Measurements from ENCODE around the gene ADAMTSL2. TPM values are rescaled to one million over a fixed set of nuclear protein-coding genes. Genes with fewer than 3 reads are reported as not detected.

The ADAMTSL2 gene
- total RNA-seq, 1 donor from 2014 or later = 0.54 TPM

DNA sequence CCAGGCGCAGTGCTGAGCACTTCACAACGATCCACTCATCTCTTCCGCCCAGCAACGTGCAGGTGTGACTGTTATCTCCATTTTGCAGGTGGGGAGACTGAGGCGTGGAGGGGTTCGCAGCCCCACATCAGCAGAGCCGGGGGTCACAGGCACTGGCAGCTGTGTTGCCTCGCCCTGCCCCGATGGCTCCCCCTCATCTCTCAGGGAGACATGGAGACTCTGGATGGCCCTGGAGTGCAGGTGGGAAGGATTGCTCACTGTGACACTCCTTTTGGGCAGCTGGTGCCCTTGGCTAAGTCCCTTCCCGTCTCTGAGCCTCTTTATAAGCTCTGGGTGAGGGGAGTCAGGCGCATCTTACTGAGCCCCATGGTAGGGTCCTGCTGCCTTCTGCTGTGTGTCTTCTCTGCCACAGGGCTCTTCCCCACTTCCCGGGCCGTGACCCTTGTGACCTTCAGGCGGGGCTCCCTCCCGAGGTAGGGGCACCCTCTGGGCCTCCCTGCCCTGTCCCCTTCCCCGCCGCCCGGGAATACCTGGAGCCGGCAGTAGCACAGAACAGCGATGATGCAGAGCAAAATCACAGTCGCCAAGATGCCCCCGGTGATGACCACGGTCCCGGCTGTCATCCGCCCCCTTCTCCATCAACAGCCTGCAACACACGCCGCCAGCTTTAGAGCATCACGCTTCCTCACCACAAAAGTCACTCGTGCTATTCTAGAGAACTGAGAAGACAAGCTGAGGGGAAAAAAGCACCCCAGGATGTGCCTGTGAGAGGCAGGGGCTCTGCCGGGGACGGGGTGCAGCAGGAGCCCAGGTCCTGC is 45.3 kb downstream of the ADAMTSL2 start:
- Histone ChIP-seq H3K27me3 (ENCODE audit: control insufficient read depth, insufficient read depth, low read length) (peaks cover 74% of the 10 kb centered on the region), H3K36me3 (ENCODE audit: control insufficient read depth, insufficient read depth, low read length) (no peaks in the 10 kb centered on the region), H3K4me3 (ENCODE audit: low read depth, low read length) (no peak overlapping the region)
- TF ChIP-seq, protein P1, sequence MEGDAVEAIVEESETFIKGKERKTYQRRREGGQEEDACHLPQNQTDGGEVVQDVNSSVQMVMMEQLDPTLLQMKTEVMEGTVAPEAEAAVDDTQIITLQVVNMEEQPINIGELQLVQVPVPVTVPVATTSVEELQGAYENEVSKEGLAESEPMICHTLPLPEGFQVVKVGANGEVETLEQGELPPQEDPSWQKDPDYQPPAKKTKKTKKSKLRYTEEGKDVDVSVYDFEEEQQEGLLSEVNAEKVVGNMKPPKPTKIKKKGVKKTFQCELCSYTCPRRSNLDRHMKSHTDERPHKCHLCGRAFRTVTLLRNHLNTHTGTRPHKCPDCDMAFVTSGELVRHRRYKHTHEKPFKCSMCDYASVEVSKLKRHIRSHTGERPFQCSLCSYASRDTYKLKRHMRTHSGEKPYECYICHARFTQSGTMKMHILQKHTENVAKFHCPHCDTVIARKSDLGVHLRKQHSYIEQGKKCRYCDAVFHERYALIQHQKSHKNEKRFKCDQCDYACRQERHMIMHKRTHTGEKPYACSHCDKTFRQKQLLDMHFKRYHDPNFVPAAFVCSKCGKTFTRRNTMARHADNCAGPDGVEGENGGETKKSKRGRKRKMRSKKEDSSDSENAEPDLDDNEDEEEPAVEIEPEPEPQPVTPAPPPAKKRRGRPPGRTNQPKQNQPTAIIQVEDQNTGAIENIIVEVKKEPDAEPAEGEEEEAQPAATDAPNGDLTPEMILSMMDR (IDR thresholded peaks at IDR 0.05; ENCODE audit: insufficient read depth, low read length, poor library complexity, severe bottlenecking) = no peak
- DNase-seq (ENCODE audit: low read depth) = no peak

- TF ChIP-seq, protein P1 (IDR thresholded peaks at IDR 0.05; ENCODE audit: insufficient read depth, low read length, poor library complexity, severe bottlenecking) = no peak
- DNase-seq (ENCODE audit: low read depth) = no peak
- Histone ChIP-seq H3K4me3 (ENCODE audit: low read depth, low read length) (no peak overlapping the region), H3K36me3 (ENCODE audit: control insufficient read depth, insufficient read depth, low read length) (no peaks in the 10 kb centered on the region), H3K27me3 (ENCODE audit: control insufficient read depth, insufficient read depth, low read length) (peaks cover 78% of the 10 kb centered on the region)
Observed at GRCh38 chr9:133580419-133580738, 45.9 kb downstream of the ADAMTSL2 start.

GRCh38 chr9:133581011-133581410 is 46.5 kb downstream of the ADAMTSL2 start:
- DNase-seq (ENCODE audit: low read depth) = no peak
- Histone ChIP-seq H3K4me3 (ENCODE audit: low read depth, low read length) (no peak overlapping the region), H3K27me3 (ENCODE audit: control insufficient read depth, insufficient read depth, low read length) (peaks cover 79% of the 10 kb centered on the region), H3K36me3 (ENCODE audit: control insufficient read depth, insufficient read depth, low read length) (no peaks in the 10 kb centered on the region)
- TF ChIP-seq, protein P1 (IDR thresholded peaks at IDR 0.05; ENCODE audit: insufficient read depth, low read length, poor library complexity, severe bottlenecking) = no peak

- TF ChIP-seq, protein P1 (IDR thresholded peaks at IDR 0.05; ENCODE audit: insufficient read depth, low read length, poor library complexity, severe bottlenecking) = no peak
- H3K4me3 ChIP-seq (ENCODE audit: low read depth, low read length) = no peak overlapping the region
- DNase-seq (ENCODE audit: low read depth) = no peak
- H3K27me3 ChIP-seq (ENCODE audit: control insufficient read depth, insufficient read depth, low read length) = peaks cover 80% of the 10 kb centered on the region
- no peaks in the 10 kb centered on the region for H3K36me3 ChIP-seq (ENCODE audit: control insufficient read depth, insufficient read depth, low read length)
Observed at GRCh38 chr9:133581513-133582343, 47.2 kb downstream of the ADAMTSL2 start.

DNA sequence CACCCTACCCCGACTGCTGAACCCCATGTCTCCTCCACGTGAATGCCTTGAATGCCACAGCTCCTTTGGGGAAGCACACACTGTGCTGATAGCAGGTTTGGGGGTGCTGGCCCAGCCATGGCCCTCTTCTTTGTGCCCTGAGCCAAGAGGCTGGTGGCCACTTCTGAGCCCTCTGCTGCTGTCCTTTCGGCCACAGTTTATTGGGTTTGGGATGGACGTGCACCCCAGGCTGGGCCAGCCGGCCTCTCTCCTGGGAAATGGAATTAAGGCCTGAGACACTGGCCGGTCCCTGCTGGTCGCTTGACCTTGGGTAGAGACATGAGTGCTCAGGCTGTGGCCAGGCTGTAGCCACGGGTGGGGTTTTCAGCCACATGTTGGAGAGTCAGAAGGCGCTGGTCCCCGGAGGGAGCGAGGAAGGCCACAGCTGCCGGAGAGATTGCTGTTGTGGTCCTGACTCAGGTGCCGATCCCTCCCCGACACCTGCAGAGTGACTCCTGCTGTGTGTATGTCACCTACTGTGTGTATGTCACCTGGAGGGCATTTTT is 48.1 kb downstream of the ADAMTSL2 start:
- no peak overlapping the region for H3K4me3 ChIP-seq (ENCODE audit: low read depth, low read length)
- DNase-seq (ENCODE audit: low read depth) = no peak
- H3K27me3 ChIP-seq (ENCODE audit: control insufficient read depth, insufficient read depth, low read length) = peaks cover 80% of the 10 kb centered on the region
- no peaks in the 10 kb centered on the region for H3K36me3 ChIP-seq (ENCODE audit: control insufficient read depth, insufficient read depth, low read length)
- TF ChIP-seq, protein P1 (IDR thresholded peaks at IDR 0.05; ENCODE audit: insufficient read depth, low read length, poor library complexity, severe bottlenecking) = no peak

All from kidney epithelial cell (primary cell).